HUDEP-2 (cell line): ENCODE data around the gene FLNC.

Experiments used
- DNase-seq, 76 experiments: peaks; one replicate each; lab custom pipeline; 2025; ENCODE audit not compliant: unreplicated experiment in 76 of 76; lab: John Stamatoyannopoulos, UW

Gene FLNC

DNA sequence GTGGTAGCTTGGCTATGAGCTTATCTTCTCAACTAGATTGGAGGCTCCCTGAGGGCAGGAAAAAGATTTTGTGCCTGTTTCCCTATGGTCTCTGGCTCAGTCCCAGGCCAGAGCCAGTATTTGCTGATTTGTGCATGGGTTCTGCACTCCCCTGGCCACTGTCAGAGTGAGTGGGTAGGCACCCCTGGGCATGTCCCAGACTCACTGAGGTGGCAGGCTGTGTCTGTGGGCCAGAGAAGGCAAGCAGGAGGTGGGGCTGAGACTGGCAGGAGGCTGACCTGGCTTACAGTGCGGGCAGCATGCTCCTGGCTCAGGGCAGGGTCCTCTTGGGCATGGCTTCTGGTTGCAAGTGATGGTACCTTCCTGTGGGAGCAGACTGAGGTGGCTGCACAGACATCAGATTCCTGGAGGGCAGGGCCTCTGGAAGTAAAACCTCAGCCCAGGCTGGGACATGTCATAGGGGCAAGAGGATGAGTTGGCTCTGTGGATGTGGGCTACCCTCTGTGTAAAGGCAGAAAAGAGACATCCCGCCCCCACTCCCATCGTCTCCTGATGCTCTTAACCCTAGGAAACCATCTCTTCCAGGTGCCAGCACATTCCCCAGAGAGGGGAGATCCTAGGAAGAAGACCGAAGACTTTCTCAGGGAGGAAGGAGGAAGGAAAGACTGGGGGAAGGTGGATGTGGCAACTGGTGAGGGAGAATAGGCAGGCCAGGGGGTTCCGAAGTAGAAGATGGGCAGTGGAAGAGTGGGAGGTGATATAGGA is 76.0 kb downstream of the FLNC start:
- DNase-seq = no peak

DNA sequence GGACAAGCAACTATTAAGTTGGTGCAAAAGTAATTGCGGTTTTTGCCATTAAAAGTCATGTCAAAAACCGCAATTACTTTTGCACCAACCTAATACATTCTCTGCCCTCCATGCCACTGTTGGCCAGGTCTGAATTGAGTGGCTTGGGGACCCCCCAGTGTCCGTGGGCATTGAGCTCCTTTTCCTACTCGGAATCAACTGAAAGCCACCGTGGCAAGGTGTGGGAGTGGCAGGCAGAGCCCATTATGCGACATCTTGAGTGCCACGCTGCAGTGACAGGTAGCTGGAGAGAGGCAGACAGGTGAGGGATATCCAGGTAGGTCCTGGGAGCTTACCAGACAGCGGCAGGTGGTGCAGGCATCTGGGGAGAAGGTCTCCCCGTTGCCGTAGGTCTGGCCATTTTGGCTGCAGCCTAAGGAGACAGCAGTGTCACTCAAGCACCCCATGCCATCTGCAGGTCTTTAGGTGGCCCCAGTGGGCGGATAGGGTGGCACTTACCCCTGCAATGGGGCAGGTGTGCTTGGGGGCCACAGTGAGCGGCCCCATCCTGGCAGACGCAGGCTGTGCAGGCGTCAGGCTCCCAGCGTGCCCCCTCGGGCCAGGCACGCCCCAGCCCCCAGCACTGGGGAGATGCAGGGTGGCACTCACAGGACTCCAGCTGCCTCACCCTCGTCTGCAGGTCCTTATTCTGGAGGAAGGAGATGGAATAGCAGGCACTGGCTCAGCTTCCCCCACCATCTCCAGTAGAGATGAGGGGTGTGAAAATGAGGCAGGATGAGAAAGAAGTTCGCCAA is 76.8 kb downstream of the FLNC start:
- no peak for DNase-seq
